Progenitor cell of endocrine pancreas (in vitro differentiated cells): ENCODE data around the gene MPPED1. TPM values are rescaled to one million over a fixed set of nuclear protein-coding genes. Genes with fewer than 3 reads are reported as not detected.

Source experiments
- DNase-seq: peaks from one replicate; pipeline ENCODE4 v3.0.0; 2021; ENCODE audit warnings: low spot score; ENCODE audit not compliant: unreplicated experiment
- H3K27ac Mint-ChIP-seq: 2 replicates; pipeline ENCODE4 v1.8.0; 2021; ENCODE audit warnings: mild to moderate bottlenecking, moderate library complexity, mixed read lengths
- H3K27me3 Mint-ChIP-seq: 2 replicates; pipeline ENCODE4 v1.8.0; 2021; ENCODE audit warnings: mixed read lengths
- H3K36me3 Mint-ChIP-seq: 2 replicates; pipeline ENCODE4 v1.8.0; 2022; ENCODE audit warnings: mixed read lengths; ENCODE audit not compliant: insufficient read depth
- H3K4me1 Mint-ChIP-seq: 2 replicates; pipeline ENCODE4 v1.8.0; 2021; ENCODE audit warnings: low read depth, mixed read lengths
- H3K4me3 Mint-ChIP-seq: 2 replicates; pipeline ENCODE4 v1.8.0; 2021; ENCODE audit warnings: low read depth, mild to moderate bottlenecking, moderate library complexity, mixed read lengths
- H3K9me3 Mint-ChIP-seq: 2 replicates; pipeline ENCODE4 v1.8.0; 2021; ENCODE audit warnings: low read depth, mixed read lengths
- CTCF ChIP-seq: fragments of 200-600 bp; sonication (generic); IDR thresholded peaks from one replicate; pipeline ENCODE4 v1.5.0; 2021; ENCODE audit warnings: antibody characterized with exemption, mild to moderate bottlenecking; ENCODE audit not compliant: unreplicated experiment
- total RNA-seq: library from RNA; stranded (reverse); gene quantifications from 2 replicates; pipeline ENCODE4 v1.2.1, GENCODE V29; 2021

MPPED1 gene
- total RNA-seq, 1 donor from 2014 or later: 0.96 TPM

GRCh38 chr22:43406186-43406790, 5.5 kb upstream of the MPPED1 start:
- Mint-ChIP-seq H3K36me3 (no peaks in the 10 kb centered on the region), H3K27me3 (peaks cover 38% of the 10 kb centered on the region), H3K9me3 (no peaks in the 10 kb centered on the region), H3K4me3 (no peak overlapping the region), H3K4me1 (no peaks in the 10 kb centered on the region), H3K27ac (no peak overlapping the region)
- TF ChIP-seq CTCF: no peak
- DNase-seq: no peak

DNA sequence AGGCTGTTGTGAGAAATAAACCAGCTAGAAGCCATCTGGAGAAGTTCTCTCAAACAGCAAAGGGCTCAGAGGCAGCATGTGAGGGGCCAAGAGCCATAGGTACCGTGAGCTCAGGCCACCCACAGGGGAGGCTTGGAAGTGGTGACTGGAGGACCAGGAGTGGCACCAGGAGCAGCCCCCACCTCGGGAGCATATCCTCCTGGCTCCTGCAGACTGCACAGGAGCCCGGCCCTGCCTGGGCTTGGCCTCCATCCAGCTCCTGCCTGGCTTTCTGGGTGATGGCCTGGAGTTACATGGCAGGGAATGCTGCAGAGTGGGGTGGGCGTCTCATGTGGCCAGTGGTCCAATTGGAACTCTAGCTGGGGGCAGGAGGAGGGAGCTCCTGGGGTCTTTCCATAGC, 4.2 kb upstream of the MPPED1 start:
- H3K4me1 Mint-ChIP-seq: peaks cover under 1% of the 10 kb centered on the region
- no peak for DNase-seq
- no peaks in the 10 kb centered on the region for H3K9me3 Mint-ChIP-seq
- no peak overlapping the region for H3K27ac Mint-ChIP-seq
- TF ChIP-seq CTCF: no peak
- no peak overlapping the region for H3K4me3 Mint-ChIP-seq
- H3K36me3 Mint-ChIP-seq: no peaks in the 10 kb centered on the region
- peaks cover 41% of the 10 kb centered on the region for H3K27me3 Mint-ChIP-seq

GRCh38 chr22:43408009-43408408, 3.8 kb upstream of the MPPED1 start:
- DNase-seq: no peak
- H3K4me3 Mint-ChIP-seq: no peak overlapping the region
- H3K9me3 Mint-ChIP-seq: no peaks in the 10 kb centered on the region
- H3K27ac Mint-ChIP-seq: no peak overlapping the region
- H3K27me3 Mint-ChIP-seq: peaks cover 45% of the 10 kb centered on the region
- H3K4me1 Mint-ChIP-seq: peaks cover 5% of the 10 kb centered on the region
- TF ChIP-seq CTCF: no peak
- H3K36me3 Mint-ChIP-seq: no peaks in the 10 kb centered on the region

GRCh38 chr22:43409046-43409445, 2.8 kb upstream of the MPPED1 start:
- TF ChIP-seq CTCF: no peak
- H3K27me3 Mint-ChIP-seq: peaks cover 55% of the 10 kb centered on the region
- peaks cover 6% of the 10 kb centered on the region for H3K4me1 Mint-ChIP-seq
- no peak overlapping the region for H3K27ac Mint-ChIP-seq
- DNase-seq: no peak
- H3K36me3 Mint-ChIP-seq: no peaks in the 10 kb centered on the region
- H3K9me3 Mint-ChIP-seq: no peaks in the 10 kb centered on the region
- H3K4me3 Mint-ChIP-seq: no peak overlapping the region

GRCh38 chr22:43409800-43410199, 2.0 kb upstream of the MPPED1 start:
- no peak overlapping the region for H3K27ac Mint-ChIP-seq
- H3K9me3 Mint-ChIP-seq: no peaks in the 10 kb centered on the region
- peak overlapping the region; percentile 33 for H3K4me3 Mint-ChIP-seq
- peaks cover 63% of the 10 kb centered on the region for H3K27me3 Mint-ChIP-seq
- peaks cover 6% of the 10 kb centered on the region for H3K4me1 Mint-ChIP-seq
- TF ChIP-seq CTCF: no peak
- no peaks in the 10 kb centered on the region for H3K36me3 Mint-ChIP-seq
- no peak for DNase-seq
